IPS DF 6.9 (cell line): ENCODE data around the gene ZNF264.
"Not testable (repeated sequence)": the region's sequence is repeated elsewhere in the genome, so short reads cannot be mapped to it uniquely, and the experiment has no call there.

Experiments used
- DNase-seq: peaks from one replicate; pipeline ENCODE4 v3.0.0-alpha.2; 2013; ENCODE audit warnings: low read depth, low spot score
- H3K27ac ChIP-seq: one replicate; pipeline ENCODE4 v1.5.1; 2013; ENCODE audit warnings: low read length, control low read depth
- H3K27me3 ChIP-seq: 2 replicates; pipeline ENCODE4 v1.6.1; 2013; ENCODE audit warnings: mild to moderate bottlenecking, low read length; ENCODE audit not compliant: control insufficient read depth, insufficient read depth
- H3K36me3 ChIP-seq: 2 replicates; pipeline ENCODE4 v1.6.1; 2013; ENCODE audit warnings: low read length; ENCODE audit not compliant: control insufficient read depth, insufficient read depth
- H3K4me1 ChIP-seq: 2 replicates; pipeline ENCODE4 v1.6.1; 2013; ENCODE audit warnings: low read length; ENCODE audit not compliant: control insufficient read depth, insufficient read depth
- H3K4me3 ChIP-seq: 2 replicates; pipeline ENCODE4 v1.5.1; 2013; ENCODE audit warnings: mild to moderate bottlenecking, low read length
- H3K9me3 ChIP-seq: 2 replicates; pipeline ENCODE4 v1.6.1; 2013; ENCODE audit warnings: low read length, inconsistent platforms; ENCODE audit not compliant: control insufficient read depth, insufficient read depth
- WGBS: extraction: QIAGEN DNeasy Blood & Tissue Kit; methylation state at CpG from one replicate; pipeline ENCODE4 v1.1.7; 2013; ENCODE audit warnings: mixed read lengths, missing lambda C conversion rate; ENCODE audit not compliant: insufficient read length, insufficient coverage; 5-methylcytosine and 5-hydroxymethylcytosine counted together

ZNF264 gene

GRCh38 chr19:57197874-57198273 is 6.6 kb downstream of the ZNF264 start:
- not testable (repeated sequence) for H3K4me1 ChIP-seq, H3K4me3 ChIP-seq, DNase-seq, H3K27ac ChIP-seq, H3K36me3 ChIP-seq, H3K9me3 ChIP-seq, H3K27me3 ChIP-seq
- WGBS, result no CpG with 5 or more reads among the region's 6 CpGs

DNA sequence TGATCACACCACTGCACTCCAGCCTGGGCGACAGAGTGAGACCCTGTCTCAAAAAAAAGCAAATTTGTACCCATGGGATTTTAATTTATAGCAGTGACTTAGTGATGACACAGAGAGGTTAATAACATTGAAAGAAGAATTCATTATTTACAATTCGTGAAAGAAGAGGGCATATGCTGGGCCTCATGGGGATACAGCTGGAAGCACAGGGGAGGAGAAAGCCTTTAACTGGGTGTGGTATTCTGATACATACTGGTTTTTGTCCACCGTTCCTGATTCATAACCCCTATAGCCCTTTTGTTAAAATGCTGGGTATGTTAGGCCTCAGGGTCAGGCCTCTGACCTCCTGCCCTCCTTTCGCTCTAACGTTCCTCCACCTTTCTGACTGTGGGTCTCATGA is 10.9 kb downstream of the ZNF264 start:
- no peak overlapping the region for H3K4me3 ChIP-seq
- H3K4me1 ChIP-seq, result no peaks in the 10 kb centered on the region
- no peak for DNase-seq
- no CpG with 5 or more reads among the region's 5 CpGs for WGBS
- no peaks in the 10 kb centered on the region for H3K27me3 ChIP-seq
- no peaks in the 10 kb centered on the region for H3K36me3 ChIP-seq
- no peaks in the 10 kb centered on the region for H3K9me3 ChIP-seq
- H3K27ac ChIP-seq, result no peak overlapping the region

DNA sequence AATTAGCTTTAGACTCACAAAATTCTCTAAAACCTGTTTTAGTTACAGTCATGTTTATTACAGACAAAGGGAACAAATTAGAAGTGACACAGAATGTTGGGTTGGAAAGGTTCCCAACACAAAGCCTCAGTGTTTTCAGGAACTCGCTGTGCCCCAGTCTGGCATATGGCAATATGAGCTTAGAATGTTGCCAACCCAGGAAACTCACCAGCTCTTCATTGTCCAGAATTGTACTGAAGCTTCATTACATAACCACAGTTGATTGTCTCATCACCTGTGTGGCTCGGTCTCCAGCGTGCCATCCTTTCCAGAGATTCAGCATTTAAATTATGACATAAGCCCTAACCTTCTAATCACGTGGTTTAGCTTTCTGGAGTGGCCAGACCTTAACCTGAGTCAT is 19.1 kb downstream of the ZNF264 start:
- Histone ChIP-seq H3K4me1 (no peaks in the 10 kb centered on the region), H3K36me3 (peaks cover 11% of the 10 kb centered on the region), H3K27me3 (no peaks in the 10 kb centered on the region), H3K27ac (no peak overlapping the region), H3K4me3 (no peak overlapping the region), H3K9me3 (no peaks in the 10 kb centered on the region)
- no CpG with 5 or more reads among the region's 4 CpGs for WGBS
- no peak for DNase-seq

GRCh38 chr19:57212109-57212508 is 20.8 kb downstream of the ZNF264 start:
- Histone ChIP-seq H3K27me3 (no peaks in the 10 kb centered on the region), H3K9me3 (no peaks in the 10 kb centered on the region), H3K4me1 (no peaks in the 10 kb centered on the region), H3K4me3 (no peak overlapping the region), H3K36me3 (peaks cover 11% of the 10 kb centered on the region), H3K27ac (no peak overlapping the region)
- no peak for DNase-seq
- WGBS, result no CpG with 5 or more reads among the region's 7 CpGs

- no peak for DNase-seq
- Histone ChIP-seq H3K27me3 (no peaks in the 10 kb centered on the region), H3K4me1 (0 out of 2 replicates have a peak, but pooled peaks cover 2% of the 10 kb centered on the region), H3K27ac (no peak overlapping the region), H3K4me3 (no peak overlapping the region), H3K9me3 (no peaks in the 10 kb centered on the region), H3K36me3 (no peaks in the 10 kb centered on the region)
- no CpG with 5 or more reads among the region's 5 CpGs for WGBS
Observed at GRCh38 chr19:57227502-57227901, 36.2 kb downstream of the ZNF264 start.

DNA sequence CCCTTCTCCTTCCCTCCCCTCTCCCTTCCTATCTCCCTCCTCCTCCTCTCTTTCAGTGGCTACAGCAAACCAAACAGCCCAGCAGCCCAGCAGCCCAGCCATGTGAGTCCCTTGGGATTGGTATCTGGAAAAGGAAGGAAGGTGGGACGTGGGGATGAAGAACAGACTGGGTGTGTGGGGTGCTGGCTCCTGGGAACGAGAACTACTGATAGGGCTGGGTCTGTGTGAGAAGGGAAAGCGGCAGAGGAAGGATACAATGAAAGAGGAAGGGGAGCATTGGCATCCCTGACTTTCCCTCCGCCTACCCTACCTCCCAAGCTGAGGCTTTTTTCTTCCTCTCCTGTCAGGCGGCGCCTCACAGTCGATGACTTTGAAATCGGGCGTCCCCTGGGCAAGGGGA is 40.4 kb downstream of the ZNF264 start:
- H3K27me3 ChIP-seq, result no peaks in the 10 kb centered on the region
- H3K4me1 ChIP-seq, result 0 out of 2 replicates have a peak, but pooled peaks cover 2% of the 10 kb centered on the region
- no peaks in the 10 kb centered on the region for H3K36me3 ChIP-seq
- H3K4me3 ChIP-seq, result no peak overlapping the region
- WGBS, result no CpG with 5 or more reads among the region's 9 CpGs
- no peak overlapping the region for H3K27ac ChIP-seq
- no peaks in the 10 kb centered on the region for H3K9me3 ChIP-seq
- no peak for DNase-seq

DNA sequence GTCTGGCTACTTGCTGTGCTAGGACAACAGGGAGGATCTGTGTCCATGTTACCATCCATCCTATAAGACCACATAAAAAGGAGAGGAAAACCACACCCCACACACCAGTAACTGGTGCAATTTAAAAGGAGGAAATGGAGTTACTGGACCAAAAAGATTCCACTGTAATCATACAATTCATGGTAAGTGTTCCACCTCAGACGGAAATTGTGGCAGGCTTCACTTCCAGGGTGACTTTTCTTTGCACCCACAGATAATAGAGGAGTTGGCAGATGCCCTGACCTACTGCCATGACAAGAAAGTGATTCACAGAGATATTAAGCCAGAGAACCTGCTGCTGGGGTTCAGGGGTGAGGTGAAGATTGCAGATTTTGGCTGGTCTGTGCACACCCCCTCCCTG is 41.9 kb downstream of the ZNF264 start:
- H3K9me3 ChIP-seq, result no peaks in the 10 kb centered on the region
- H3K4me3 ChIP-seq, result no peak overlapping the region
- H3K27me3 ChIP-seq, result no peaks in the 10 kb centered on the region
- no CpG with 5 or more reads among the region's 1 CpG for WGBS
- H3K27ac ChIP-seq, result no peak overlapping the region
- 0 out of 2 replicates have a peak, but pooled peaks cover 2% of the 10 kb centered on the region for H3K4me1 ChIP-seq
- DNase-seq, result no peak
- no peaks in the 10 kb centered on the region for H3K36me3 ChIP-seq

DNA sequence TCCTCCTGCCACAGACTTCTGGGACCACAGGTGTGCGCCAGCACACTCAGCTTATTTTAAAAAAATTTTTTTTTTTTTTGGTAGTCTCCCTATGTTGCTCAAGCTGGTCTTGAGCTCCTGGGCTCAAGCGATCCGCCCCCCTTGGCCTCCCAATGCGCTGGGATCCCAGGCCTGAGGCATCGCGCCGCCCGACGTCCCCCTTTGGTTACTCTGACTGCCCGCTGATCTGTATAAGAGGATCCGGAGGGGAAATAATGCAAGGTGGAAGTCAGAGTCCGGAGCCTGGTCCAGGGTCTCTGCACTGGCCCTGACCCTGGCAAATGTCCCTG is 48.6 kb downstream of the ZNF264 start:
- no peak overlapping the region for H3K27ac ChIP-seq
- 0 out of 2 replicates have a peak, but pooled peaks cover 3% of the 10 kb centered on the region for H3K36me3 ChIP-seq
- no peaks in the 10 kb centered on the region for H3K9me3 ChIP-seq
- DNase-seq, result no peak
- peak overlapping the region; percentile 97 for H3K4me3 ChIP-seq
- no peaks in the 10 kb centered on the region for H3K27me3 ChIP-seq
- H3K4me1 ChIP-seq, result no peaks in the 10 kb centered on the region; the same call in 1 of the 2 replicates
- no CpG with 5 or more reads among the region's 12 CpGs for WGBS

DNA sequence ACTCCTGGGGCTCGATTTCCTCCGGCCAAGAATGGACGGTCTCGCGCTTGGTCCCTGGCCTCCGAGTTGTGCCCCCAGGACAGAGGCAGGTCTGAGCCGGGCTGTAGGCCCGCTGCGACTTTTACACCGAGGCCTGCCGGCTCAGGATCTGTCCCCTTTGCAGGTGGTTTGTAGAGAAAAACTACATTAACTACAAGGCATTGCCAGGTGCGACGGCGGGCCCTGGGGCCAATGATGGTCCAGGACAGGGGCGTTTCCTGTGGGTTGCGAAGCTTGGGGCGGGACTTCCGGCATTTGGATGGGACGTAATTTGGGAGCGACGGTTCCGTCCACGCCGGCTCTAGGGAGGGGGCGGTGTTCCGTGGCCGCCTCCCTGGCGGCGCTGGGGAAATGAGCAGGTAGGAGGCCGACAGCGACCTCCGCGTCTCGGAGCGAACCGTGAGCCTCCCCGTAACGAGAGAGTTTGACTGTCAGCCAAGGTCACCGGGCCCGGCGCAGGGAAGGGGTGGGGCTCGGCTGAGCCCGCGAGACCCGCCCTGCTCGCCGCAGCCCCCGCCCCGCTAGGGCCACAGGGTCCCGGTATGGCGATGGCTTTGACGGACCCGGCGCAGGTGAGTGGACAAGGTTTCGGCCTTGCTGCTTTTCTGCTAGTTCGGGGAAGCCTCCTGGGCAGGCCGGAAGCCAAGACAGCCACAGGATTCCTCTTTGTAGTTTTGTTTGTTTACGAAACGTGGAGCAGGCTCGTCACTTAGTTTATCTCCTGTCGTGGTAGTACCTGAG is 49.2 kb downstream of the ZNF264 start, which contains the start of gene ZNF805:
Gene ZNF805 (plus strand): TSS at position 322 of the 780 bp plus-strand sequence. CDS start 260 bp downstream, at position 582.
- 0 out of 2 replicates have a peak, but pooled peaks cover 3% of the 10 kb centered on the region for H3K36me3 ChIP-seq
- H3K27me3 ChIP-seq, result no peaks in the 10 kb centered on the region
- peak; percentile 93 for DNase-seq
- no peaks in the 10 kb centered on the region; the same call in 1 of the 2 replicates for H3K4me1 ChIP-seq
- no peak within 1 kb of the TSS for H3K27ac ChIP-seq
- peak within 1 kb of the TSS; percentile 97 for H3K4me3 ChIP-seq
- H3K9me3 ChIP-seq, result no peaks in the 10 kb centered on the region
- WGBS, result no CpG with 5 or more reads among the region's 61 CpGs

- no CpG with 5 or more reads among the region's 7 CpGs for WGBS
- Histone ChIP-seq H3K4me1 (no peaks in the 10 kb centered on the region; the same call in 1 of the 2 replicates), H3K27ac (no peak overlapping the region)
Observed at GRCh38 chr19:57241176-57241575, 49.9 kb downstream of the ZNF264 start.

DNA sequence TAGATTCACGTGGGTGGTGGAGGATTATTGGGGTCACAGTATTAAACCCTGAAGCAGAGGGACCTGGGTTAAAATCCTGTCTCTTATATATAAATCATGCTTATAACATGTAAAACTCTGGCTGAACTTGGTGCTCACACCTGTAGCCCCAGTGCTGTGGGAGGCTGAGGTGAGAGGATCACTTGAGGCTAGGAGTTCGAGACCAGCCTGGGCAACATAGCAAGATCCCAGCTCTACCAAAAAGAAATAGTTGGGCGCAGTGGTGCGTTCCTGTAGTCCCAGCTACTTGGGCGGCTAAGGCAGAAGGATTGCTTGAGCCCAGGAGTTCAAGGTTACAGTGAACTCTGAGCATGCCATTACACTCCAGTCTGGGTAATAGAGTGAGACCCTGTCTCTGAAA is 51.5 kb downstream of the ZNF264 start:
- no peak overlapping the region for H3K4me3 ChIP-seq
- no peaks in the 10 kb centered on the region for H3K9me3 ChIP-seq
- DNase-seq, result no peak
- H3K4me1 ChIP-seq, result no peaks in the 10 kb centered on the region; the same call in 1 of the 2 replicates
- WGBS, result no CpG with 5 or more reads among the region's 5 CpGs
- H3K27ac ChIP-seq, result no peak overlapping the region
- H3K27me3 ChIP-seq, result no peaks in the 10 kb centered on the region
- H3K36me3 ChIP-seq, result 0 out of 2 replicates have a peak, but pooled peaks cover 8% of the 10 kb centered on the region

More at GRCh38 chr19:57241176-57241575, 49.9 kb downstream of the ZNF264 start:
- peak overlapping the region; percentile 97; the same call in 1 of the 2 replicates for H3K4me3 ChIP-seq
- no peaks in the 10 kb centered on the region for H3K9me3 ChIP-seq
- H3K27me3 ChIP-seq, result no peaks in the 10 kb centered on the region
- no peak for DNase-seq
- 0 out of 2 replicates have a peak, but pooled peaks cover 3% of the 10 kb centered on the region for H3K36me3 ChIP-seq
